Ishikawa (cell line): ENCODE results near the gene SRXN1.

Source experiments
- CEBPB ChIP-seq: IDR thresholded peaks from 2 replicates; pipeline ENCODE4 v1.6.1; 2012
- CREB1 ChIP-seq: IDR thresholded peaks from 2 replicates; pipeline ENCODE4 v1.6.1; 2012; ENCODE audit warnings: low read depth
- EGR1 ChIP-seq: IDR thresholded peaks from 2 replicates; pipeline ENCODE4 v1.6.1; 2012
- EP300 ChIP-seq: IDR thresholded peaks from 2 replicates; pipeline ENCODE4 v1.6.1; 2012; ENCODE audit warnings: borderline replicate concordance
- FOXM1 ChIP-seq: IDR thresholded peaks from 2 replicates; pipeline ENCODE4 v1.6.1; 2012; ENCODE audit warnings: low read depth, borderline replicate concordance
- NFIC ChIP-seq: IDR thresholded peaks from 2 replicates; pipeline ENCODE4 v1.6.1; 2012
- RAD21 ChIP-seq: IDR thresholded peaks from 2 replicates; pipeline ENCODE4 v1.6.1; 2012; ENCODE audit warnings: low read depth
- TAF1 ChIP-seq: IDR thresholded peaks from 2 replicates; pipeline ENCODE4 v1.6.1; 2012; ENCODE audit warnings: low read depth, mild to moderate bottlenecking
- TEAD4 ChIP-seq: IDR thresholded peaks from 2 replicates; pipeline ENCODE4 v1.6.1; 2012
- YY1 ChIP-seq: IDR thresholded peaks from 2 replicates; pipeline ENCODE4 v1.6.1; 2012; ENCODE audit warnings: low read depth
- ZBTB7A ChIP-seq: IDR thresholded peaks from 2 replicates; pipeline ENCODE4 v1.6.1; 2012; ENCODE audit warnings: low read depth
- TF ChIP-seq, protein P1 (sequence below): IDR thresholded peaks from 2 replicates; pipeline ENCODE4 v1.6.1; 2012
- TF ChIP-seq, protein P2 (sequence below): IDR thresholded peaks from 2 replicates; pipeline ENCODE4 v1.6.1; 2012
- TF ChIP-seq, protein P3 (sequence below): IDR thresholded peaks from 2 replicates; pipeline ENCODE4 v1.6.1; 2012; ENCODE audit warnings: low read depth, mild to moderate bottlenecking

DNA sequence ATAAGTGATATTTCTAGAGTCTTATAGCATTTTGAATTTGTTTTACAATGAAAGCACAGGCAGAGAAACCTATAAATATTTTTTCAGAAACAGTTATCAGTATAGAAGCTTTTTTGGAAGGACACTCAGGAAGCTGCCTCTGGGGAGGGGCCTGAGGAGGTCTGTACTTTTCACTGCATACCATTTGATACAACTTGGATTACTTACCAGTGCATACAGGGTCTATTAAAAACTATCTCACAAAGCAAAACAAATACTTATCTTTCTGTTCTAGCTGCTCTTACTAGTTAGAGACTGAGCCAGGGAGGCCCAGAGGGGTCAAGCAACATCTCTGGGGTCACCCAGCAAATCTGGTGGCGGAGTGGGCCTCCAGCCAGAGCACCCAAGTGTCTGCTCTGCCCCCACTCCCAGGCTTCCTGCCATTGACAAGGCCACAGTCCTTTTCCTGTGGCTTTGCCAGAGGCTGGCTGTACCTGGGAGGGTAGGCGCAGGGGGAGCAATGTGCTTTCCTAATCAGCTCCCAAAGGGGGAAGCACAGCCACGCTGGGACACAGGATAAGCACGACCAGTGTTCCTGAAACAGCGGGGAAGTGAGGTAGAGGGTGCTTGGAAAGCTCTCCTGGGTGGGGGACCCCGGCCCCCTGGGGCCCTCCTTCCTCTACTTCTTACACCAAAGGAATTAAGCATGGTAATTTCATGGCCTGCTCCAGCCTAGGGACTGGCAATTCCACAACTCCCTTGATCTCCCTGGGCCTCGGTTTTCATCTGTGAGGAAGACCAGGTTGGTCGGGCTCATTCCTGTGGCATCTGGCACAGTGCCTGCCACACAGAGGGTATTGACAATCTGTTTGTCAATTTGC lies 50.7 kb downstream of the SRXN1 start:
- TF ChIP-seq, protein P1, sequence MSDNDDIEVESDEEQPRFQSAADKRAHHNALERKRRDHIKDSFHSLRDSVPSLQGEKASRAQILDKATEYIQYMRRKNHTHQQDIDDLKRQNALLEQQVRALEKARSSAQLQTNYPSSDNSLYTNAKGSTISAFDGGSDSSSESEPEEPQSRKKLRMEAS, result no peak
- TF ChIP-seq CREB1 (no peak), FOXM1 (no peak), EGR1 (no peak), CEBPB (no peak), EP300 (no peak), YY1 (no peak), TEAD4 (no peak), RAD21 (no peak), TAF1 (no peak), NFIC (no peak), ZBTB7A (no peak)
- TF ChIP-seq, protein P2, sequence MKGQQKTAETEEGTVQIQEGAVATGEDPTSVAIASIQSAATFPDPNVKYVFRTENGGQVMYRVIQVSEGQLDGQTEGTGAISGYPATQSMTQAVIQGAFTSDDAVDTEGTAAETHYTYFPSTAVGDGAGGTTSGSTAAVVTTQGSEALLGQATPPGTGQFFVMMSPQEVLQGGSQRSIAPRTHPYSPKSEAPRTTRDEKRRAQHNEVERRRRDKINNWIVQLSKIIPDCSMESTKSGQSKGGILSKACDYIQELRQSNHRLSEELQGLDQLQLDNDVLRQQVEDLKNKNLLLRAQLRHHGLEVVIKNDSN, result no peak
- TF ChIP-seq, protein P3, sequence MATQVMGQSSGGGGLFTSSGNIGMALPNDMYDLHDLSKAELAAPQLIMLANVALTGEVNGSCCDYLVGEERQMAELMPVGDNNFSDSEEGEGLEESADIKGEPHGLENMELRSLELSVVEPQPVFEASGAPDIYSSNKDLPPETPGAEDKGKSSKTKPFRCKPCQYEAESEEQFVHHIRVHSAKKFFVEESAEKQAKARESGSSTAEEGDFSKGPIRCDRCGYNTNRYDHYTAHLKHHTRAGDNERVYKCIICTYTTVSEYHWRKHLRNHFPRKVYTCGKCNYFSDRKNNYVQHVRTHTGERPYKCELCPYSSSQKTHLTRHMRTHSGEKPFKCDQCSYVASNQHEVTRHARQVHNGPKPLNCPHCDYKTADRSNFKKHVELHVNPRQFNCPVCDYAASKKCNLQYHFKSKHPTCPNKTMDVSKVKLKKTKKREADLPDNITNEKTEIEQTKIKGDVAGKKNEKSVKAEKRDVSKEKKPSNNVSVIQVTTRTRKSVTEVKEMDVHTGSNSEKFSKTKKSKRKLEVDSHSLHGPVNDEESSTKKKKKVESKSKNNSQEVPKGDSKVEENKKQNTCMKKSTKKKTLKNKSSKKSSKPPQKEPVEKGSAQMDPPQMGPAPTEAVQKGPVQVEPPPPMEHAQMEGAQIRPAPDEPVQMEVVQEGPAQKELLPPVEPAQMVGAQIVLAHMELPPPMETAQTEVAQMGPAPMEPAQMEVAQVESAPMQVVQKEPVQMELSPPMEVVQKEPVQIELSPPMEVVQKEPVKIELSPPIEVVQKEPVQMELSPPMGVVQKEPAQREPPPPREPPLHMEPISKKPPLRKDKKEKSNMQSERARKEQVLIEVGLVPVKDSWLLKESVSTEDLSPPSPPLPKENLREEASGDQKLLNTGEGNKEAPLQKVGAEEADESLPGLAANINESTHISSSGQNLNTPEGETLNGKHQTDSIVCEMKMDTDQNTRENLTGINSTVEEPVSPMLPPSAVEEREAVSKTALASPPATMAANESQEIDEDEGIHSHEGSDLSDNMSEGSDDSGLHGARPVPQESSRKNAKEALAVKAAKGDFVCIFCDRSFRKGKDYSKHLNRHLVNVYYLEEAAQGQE, result no peak
